IgD-negative memory B cell (primary cell): Measurements from ENCODE around the gene SAA2. TPM values are rescaled to one million over a fixed set of nuclear protein-coding genes. Genes with fewer than 3 reads are reported as not detected.

ENCODE experiments used
- polyA plus RNA-seq: library from polyadenylated mRNA; unstranded; fragments of 300-500 nt; fragmentation: Illumina TruSeq; gene quantifications from one replicate; pipeline ENCODE4 v1.2.3, GENCODE V29; 2021

Gene SAA2
- polyA plus RNA-seq, 1 donor from 2014 or later: 0.35 TPM

Other genes starting within 250 kb of the SAA2 start
- gene SERGEF, start 235.6 kb downstream of the SAA2 start, polyA plus RNA-seq: 68.0 TPM
- not detected for gene TPH1, start 202.4 kb downstream of the SAA2 start, polyA plus RNA-seq
- gene SAAL1, start 142.6 kb downstream of the SAA2 start, polyA plus RNA-seq: 13.6 TPM
- not detected for gene MRGPRX3, start 116.1 kb downstream of the SAA2 start, polyA plus RNA-seq
- gene MRGPRX4, start 75.8 kb downstream of the SAA2 start, polyA plus RNA-seq: not detected
- gene SAA4, start 11.9 kb downstream of the SAA2 start, polyA plus RNA-seq: not detected
- not detected for gene SAA1, start 17.6 kb upstream of the SAA2 start, polyA plus RNA-seq
- 25.9 TPM for gene HPS5, start 73.5 kb upstream of the SAA2 start, polyA plus RNA-seq
- gene GTF2H1, start 73.9 kb upstream of the SAA2 start, polyA plus RNA-seq: 34.4 TPM
- gene LDHA, start 145.9 kb upstream of the SAA2 start, polyA plus RNA-seq: 263 TPM
- not detected for gene LDHC, start 163.7 kb upstream of the SAA2 start, polyA plus RNA-seq
- gene LDHAL6A, start 207.2 kb upstream of the SAA2 start, polyA plus RNA-seq: not detected